AG09319 (cell line): ENCODE data around the gene MYH15.

Experiments used
- DNase-seq: peaks from one replicate; pipeline ENCODE4 v3.0.0-alpha.2; 2010; ENCODE audit warnings: low read depth; ENCODE audit errors: extremely low read depth
- CTCF ChIP-seq: IDR thresholded peaks from 2 replicates; pipeline ENCODE4 v1.5.1; 2011; ENCODE audit warnings: low read depth, mild to moderate bottlenecking, inconsistent platforms, low read length, moderate library complexity

MYH15 gene

GRCh38 chr3:108525971-108526370 is 15.6 kb upstream of the MYH15 start:
- TF ChIP-seq CTCF: no peak
- DNase-seq: no peak

DNA sequence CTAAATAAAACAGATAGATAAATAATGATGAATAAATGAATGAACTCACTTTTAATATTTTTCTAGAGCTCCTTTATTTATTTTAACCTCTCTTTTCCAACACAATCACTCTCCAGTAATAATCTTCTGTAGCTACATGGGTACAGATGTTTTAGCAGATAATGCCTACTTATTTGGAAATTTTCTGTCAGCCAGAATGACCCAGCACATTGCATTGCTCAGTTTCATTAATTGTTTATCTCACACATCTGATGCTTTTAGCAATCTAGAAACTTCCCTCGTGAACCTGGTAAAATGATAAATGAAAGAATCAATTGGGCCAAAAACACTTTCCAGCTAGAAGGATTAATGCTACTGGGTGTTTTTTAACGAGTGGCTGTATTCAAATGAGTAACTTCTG is 14.9 kb upstream of the MYH15 start:
- TF ChIP-seq CTCF: no peak
- no peak for DNase-seq

GRCh38 chr3:108524537-108524936 is 14.1 kb upstream of the MYH15 start:
- no peak for DNase-seq
- no peak for TF ChIP-seq CTCF

- DNase-seq: no peak
- no peak for TF ChIP-seq CTCF
Observed at GRCh38 chr3:108518895-108519294, 8.5 kb upstream of the MYH15 start.

DNA sequence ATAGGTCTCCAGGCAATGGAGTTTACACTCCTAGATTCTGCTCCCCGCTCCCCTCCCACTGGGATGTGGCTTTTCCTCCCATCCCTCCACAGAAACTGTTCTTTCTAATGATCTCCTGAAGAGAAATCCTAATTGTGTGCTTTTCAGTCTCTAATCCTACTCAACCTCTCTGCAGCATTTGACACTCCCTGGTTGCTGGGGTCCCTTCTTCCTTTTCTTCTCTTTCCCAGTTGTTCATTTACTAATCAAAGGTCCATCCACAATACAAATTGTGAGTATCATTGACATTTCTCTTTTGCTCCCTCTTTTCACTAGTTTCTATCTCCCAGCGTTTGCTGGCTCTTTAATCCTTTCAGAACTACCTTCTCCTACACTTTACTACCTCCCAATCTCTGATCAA is 6.5 kb upstream of the MYH15 start:
- no peak for TF ChIP-seq CTCF
- DNase-seq: no peak

GRCh38 chr3:108513961-108514360 is 3.6 kb upstream of the MYH15 start:
- TF ChIP-seq CTCF: no peak
- DNase-seq: no peak

- DNase-seq: no peak
- TF ChIP-seq CTCF: no peak
Observed at GRCh38 chr3:108512671-108513070, 2.3 kb upstream of the MYH15 start.
